Choroid plexus epithelial cell (primary cell): ENCODE data around the gene AFG1L.

Experiments
- DNase-seq: peaks from one replicate; pipeline ENCODE4 v3.0.0-alpha.2; 2010; ENCODE audit warnings: low read depth
- H3K4me3 ChIP-seq: 2 replicates; pipeline ENCODE4 v1.5.1; 2011; ENCODE audit warnings: low read depth, mild to moderate bottlenecking, control low read depth, low read length, moderate library complexity
- TF ChIP-seq, protein P1 (sequence below): conservative IDR thresholded peaks from 2 replicates; pipeline ENCODE4 v1.5.1; 2011; ENCODE audit warnings: low read depth, mild to moderate bottlenecking, control low read depth, inconsistent platforms, low read length, moderate library complexity

The AFG1L gene

DNA sequence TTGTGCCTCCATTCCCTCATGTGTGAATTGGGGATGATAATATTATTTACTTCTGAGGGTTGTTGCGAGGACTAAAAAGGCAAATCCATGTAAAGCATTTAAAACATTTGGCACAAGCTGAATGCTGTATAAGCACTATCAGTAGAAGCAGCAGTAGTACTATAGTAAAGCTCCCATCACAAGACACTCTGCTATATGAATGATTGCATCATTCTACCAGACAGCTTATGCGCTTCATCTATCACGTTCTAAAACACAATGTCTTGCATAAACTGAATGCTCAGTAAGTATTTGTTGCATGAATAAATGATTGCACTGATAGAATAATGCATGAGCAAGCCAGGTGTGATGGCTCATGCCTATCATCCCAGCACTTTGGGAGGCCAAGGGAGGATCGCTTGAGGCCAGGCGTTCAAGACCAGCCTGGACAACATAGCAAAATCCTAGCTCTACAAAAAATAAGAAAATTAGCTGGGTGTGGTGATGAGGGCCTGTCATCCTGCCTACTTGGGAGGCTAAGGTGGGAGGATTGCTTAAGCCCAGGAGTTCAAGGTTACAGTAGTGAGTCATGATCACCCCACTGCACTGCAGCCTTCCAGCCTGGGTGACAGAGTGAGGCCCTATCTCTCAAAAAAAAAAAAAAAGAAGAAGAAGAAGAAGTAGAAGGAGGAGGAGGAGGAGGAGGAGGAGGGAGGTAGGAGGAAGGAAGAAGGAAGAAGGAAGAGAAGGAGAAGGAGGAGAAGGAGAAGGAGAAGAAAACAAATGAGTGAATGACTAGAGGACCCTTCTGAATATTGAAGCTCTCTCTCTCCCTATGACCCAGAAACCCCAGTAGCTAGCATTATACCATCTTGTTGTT, 215.8 kb downstream of the AFG1L start:
- TF ChIP-seq, protein P1, sequence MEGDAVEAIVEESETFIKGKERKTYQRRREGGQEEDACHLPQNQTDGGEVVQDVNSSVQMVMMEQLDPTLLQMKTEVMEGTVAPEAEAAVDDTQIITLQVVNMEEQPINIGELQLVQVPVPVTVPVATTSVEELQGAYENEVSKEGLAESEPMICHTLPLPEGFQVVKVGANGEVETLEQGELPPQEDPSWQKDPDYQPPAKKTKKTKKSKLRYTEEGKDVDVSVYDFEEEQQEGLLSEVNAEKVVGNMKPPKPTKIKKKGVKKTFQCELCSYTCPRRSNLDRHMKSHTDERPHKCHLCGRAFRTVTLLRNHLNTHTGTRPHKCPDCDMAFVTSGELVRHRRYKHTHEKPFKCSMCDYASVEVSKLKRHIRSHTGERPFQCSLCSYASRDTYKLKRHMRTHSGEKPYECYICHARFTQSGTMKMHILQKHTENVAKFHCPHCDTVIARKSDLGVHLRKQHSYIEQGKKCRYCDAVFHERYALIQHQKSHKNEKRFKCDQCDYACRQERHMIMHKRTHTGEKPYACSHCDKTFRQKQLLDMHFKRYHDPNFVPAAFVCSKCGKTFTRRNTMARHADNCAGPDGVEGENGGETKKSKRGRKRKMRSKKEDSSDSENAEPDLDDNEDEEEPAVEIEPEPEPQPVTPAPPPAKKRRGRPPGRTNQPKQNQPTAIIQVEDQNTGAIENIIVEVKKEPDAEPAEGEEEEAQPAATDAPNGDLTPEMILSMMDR = no peak
- H3K4me3 ChIP-seq = no peak overlapping the region
- no peak for DNase-seq

DNA sequence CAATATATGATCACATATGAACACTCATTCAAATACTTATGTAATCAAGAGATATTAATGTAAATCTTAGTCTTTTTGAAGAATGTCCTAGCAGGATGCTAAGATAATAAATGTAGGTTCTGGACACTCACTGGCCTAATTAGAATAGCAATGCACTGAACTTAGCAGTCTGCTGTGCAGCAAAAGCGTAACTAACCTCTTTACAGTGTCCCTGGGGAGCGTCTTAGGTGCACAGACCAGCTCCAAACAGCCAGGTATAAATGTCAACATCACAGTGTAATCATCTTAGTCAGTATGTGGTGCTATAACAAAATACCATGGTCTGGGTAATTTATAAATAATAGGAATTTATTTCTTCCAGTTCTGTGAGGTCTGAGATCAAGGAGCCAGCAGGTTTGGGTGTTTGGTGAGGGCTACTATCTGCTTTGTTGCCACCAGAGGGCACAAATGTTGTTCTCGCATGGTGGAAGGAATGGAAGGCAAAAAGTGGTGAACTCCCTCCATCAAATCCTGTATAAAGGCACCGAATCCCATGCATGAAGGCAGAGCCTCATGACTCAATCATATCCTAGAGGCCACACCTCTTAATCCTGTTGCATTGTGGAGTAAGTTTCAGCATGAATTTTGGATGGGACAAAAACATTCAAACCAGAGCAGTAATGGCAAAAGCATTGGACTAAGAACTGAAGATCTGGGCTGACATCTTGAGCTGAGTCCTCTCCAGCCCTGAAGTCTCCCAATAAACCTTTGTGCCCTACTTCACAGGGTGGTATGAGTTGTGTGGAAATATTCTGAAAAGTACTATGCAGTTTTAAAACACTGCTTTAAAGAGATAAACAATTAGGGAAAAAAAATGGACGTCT, 224.1 kb downstream of the AFG1L start:
- no peak overlapping the region for H3K4me3 ChIP-seq
- TF ChIP-seq, protein P1 = peak; percentile 71
- DNase-seq = peak; percentile 51

DNA sequence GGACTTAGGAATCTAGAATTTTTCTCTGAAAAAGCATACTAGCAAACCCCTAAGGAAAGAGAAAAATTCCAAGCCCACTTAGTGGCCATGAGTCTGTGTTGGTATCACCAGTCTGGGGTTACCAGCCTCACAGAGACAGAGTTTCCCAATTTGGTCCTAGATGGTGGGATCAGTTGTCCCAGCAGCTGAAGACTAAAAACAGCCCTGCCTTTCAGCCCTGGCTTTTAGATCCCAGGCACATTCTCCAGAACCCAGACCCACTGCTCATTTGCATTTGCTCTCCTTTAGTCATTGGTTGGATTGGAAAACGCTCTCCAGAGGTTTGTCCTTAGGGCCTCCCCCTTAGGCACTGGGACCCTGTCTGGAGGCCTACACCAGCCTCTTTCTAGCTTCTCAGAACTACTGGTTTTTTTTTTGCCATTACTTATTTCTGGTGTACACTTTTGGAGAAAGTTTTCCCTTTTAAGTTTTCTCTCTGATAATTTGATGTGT, 226.8 kb downstream of the AFG1L start:
- TF ChIP-seq, protein P1 = no peak
- H3K4me3 ChIP-seq = no peak overlapping the region
- DNase-seq = no peak

DNA sequence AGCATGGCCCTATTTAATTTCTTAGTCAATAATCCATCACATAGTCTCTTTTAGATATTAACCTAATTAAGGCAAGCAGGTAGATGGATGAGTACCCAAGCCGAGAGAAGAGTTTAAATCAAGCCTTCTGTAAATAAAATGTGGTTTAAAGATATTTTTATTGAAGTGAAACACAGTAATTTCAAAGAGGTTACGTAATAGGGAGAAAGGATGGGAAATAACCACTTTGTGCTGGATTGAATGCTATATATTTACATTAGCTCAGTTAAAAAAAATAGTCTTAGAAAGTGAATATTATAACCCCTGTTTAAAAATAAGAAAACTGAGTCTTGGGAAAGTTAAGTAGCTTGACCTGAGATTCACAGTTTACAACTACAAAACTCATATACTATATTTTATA, 228.8 kb downstream of the AFG1L start:
- H3K4me3 ChIP-seq = no peak overlapping the region
- TF ChIP-seq, protein P1 = no peak
- DNase-seq = no peak

DNA sequence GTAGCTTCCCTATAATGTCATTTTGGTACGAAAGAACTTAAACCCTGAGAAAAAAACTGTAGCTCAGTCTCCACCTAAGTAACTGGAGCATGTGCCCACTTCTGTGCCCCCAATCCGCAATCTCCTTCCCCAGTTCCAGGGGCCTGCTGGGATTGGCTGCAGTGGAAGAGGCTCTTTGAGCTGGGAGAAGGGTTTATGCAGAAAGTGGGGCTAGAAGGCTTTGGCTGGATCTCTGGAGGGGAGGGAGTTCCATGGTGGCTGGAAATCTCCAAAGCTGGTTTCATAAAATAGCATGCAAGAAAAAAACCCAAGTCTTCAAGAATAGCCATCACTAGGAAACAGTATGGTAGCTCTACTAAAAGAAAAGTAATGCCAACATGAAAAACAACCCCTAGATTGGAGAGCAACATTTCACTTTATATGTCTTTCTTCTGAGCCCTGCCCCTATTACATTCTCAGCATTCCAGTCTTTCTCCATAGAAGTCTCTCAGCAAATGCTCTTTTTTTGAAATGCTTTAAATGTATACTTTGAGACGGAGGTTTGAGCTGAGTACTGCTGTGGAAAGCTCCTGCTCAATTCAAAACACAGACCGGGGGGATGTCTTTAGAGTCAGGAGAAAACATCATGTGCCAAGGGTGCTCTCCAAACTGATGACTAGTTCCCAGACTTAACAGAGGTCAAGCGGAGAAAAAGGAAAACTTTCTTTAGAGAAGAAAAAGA, 229.8 kb downstream of the AFG1L start:
- TF ChIP-seq, protein P1 = no peak
- peak; percentile 58 for DNase-seq

DNA sequence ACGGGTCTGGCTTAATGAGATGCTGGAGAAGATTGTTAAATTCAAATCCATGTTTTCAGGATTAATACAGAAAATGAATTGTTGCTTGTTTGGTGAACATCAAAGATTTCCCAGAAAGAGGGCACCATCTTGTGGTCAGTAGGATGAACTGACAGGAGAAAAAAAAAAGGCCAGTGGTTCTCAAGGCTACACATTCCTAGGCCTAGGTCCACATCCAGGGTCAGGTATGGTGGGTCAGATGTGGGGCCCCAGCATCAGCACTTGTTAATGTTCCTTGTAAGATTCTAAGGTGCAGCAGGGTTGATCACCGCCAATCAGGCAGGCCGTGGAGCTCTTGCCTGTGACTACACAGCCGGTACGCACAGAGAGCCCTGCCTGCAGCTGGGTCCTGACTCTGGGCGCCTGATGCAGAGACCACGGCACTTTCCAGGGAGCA, 231.9 kb downstream of the AFG1L start:
- DNase-seq = peak; percentile 76
- no peak overlapping the region for H3K4me3 ChIP-seq
- TF ChIP-seq, protein P1 = peak; percentile 78

More for the DNA sequence above, 229.8 kb downstream of the AFG1L start:
- no peak overlapping the region for H3K4me3 ChIP-seq
